Measurements from ENCODE around the gene INPP5B.
A peak's percentile ranks its signal among the peaks of the same experiment; 100 is the strongest.

Gene INPP5B

DNA sequence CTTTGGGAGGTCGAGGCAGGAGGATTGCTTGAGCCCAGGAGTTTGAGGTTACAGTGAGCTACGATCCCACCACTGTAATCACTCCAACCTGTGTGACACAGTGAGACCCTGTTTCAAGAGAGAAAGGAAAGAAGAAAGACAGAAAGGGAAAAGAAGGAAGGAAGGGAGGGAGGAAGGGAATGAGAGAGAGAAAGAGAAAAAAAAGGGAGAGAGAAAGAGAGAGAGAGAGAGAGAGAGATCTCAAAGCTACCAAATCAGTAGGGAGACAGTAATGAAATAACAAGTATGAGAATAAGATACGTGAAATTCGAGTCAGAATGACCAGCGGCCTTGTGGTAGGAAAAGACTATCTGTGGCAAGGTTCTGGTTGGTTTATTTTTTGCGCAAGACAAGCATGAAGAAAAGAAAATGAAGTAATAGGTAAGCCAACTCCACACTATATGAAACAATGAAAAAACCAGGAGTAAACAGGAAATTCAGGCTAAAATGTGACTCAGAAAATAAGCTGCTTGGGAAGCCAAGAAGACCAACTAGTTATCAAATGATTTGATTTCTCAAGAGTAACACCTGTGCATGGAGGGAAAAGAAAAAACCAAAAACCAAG, 96.4 kb downstream of the INPP5B start:
- TF ChIP-seq, protein P1, sequence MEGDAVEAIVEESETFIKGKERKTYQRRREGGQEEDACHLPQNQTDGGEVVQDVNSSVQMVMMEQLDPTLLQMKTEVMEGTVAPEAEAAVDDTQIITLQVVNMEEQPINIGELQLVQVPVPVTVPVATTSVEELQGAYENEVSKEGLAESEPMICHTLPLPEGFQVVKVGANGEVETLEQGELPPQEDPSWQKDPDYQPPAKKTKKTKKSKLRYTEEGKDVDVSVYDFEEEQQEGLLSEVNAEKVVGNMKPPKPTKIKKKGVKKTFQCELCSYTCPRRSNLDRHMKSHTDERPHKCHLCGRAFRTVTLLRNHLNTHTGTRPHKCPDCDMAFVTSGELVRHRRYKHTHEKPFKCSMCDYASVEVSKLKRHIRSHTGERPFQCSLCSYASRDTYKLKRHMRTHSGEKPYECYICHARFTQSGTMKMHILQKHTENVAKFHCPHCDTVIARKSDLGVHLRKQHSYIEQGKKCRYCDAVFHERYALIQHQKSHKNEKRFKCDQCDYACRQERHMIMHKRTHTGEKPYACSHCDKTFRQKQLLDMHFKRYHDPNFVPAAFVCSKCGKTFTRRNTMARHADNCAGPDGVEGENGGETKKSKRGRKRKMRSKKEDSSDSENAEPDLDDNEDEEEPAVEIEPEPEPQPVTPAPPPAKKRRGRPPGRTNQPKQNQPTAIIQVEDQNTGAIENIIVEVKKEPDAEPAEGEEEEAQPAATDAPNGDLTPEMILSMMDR (IDR thresholded peaks at IDR 0.05; ENCODE audit: low read depth, low read length): no peak
- DNase-seq (ENCODE audit: extremely low read depth, low read depth): peak; percentile 19

DNA sequence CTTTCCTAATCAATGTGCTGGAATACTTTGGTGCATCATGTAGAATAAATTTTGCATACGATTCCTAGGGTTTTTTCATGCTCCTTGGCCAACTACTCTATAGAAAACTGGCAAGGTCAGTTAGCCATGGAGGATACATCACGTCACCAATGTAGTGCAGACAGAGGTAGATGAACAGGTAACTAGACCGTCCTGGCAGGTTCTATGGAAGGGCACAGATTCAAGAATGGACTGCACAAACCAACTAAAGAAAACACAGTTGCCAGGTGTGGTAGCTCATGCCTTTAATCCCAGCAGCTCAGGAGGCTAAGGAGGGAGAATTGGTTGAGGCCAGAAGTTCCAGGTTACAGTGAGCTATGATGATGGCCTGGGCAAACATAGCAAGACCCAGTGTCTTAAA, 97.4 kb downstream of the INPP5B start:
- TF ChIP-seq, protein P1 (IDR thresholded peaks at IDR 0.05; ENCODE audit: low read depth, low read length): no peak
- no peak for DNase-seq (ENCODE audit: extremely low read depth, low read depth)

DNA sequence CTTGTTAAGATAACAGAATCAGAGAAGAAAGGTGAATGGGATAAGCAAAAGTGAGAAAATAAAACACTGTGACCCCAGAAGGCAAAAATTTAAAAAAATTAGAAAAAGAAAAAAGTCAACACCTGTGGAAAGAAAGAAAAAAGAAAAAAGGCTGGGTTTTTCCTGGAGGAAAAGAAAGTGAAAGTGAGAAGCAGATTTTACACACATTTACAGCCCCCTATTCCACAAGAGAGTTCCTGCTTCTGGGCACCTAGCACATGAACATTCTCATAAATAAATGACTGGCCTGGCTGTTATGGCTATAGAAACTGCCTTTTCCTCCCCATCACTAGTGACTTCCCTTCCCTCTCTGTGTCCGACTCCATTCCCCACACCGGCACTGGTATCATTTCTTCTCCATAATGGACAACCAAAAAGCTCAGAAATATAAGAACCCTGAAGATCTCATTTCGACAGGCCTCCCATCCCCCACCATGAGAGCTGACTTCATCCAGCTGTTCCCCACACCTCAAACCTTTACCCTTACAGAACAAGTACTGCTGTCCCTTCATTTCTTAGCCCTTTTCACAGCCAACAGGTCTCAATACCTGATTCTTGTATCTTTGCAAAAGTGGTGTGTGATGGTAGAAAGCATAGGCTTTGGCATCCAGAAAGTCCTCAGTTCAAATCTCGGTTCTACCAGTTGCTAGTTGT, 100.1 kb downstream of the INPP5B start:
- TF ChIP-seq, protein P1 (IDR thresholded peaks at IDR 0.05; ENCODE audit: low read depth, low read length): no peak
- DNase-seq (ENCODE audit: extremely low read depth, low read depth): no peak

DNA sequence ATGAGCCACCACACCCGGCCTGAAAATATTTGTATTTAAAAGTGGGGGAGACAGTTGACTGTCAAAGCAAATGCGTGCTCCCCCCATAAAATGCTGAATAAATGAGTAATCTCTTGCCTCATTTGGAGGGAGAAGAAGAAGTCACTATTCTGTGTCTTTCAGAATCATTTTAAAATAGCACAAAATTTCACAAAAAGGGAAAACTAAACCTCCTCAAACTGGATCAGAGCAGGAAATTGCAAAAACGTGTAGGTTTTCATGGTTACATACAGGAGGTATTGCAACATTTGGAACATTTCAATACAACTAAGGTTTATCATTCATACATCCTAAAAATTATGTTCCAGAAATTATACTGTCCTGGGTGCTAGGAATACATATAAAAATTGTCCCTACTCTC, 101.1 kb downstream of the INPP5B start:
- TF ChIP-seq, protein P1 (IDR thresholded peaks at IDR 0.05; ENCODE audit: low read depth, low read length): no peak
- no peak for DNase-seq (ENCODE audit: extremely low read depth, low read depth)

DNA sequence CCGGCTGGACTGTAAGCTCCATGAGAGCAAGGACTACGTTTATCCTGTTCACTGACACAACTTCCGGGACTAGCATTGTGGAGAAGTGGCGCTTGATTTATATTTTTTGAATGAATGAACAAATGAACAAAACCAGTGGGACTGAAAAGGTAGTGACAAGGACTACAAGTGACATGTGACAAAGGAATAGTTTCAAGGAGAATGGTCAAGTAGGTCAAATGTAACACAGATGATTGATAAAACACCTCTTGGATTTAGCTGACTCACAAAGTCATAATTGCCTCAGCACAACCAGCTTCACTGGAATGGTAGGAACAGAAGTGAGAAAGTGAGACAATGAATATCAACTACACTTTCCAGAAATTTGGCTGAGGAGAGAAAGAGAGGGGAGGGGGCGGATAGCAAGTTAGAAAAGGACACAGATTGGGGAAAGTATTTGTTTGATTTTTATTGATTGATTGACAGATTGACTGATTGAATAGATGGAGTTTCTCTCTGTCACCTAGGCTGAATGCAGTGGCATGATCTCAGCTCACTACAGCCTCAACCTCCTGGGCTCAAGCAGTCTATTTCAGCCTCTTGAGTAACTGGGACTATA, 101.7 kb downstream of the INPP5B start:
- DNase-seq (ENCODE audit: extremely low read depth, low read depth): no peak
- TF ChIP-seq, protein P1 (IDR thresholded peaks at IDR 0.05; ENCODE audit: low read depth, low read length): no peak

DNA sequence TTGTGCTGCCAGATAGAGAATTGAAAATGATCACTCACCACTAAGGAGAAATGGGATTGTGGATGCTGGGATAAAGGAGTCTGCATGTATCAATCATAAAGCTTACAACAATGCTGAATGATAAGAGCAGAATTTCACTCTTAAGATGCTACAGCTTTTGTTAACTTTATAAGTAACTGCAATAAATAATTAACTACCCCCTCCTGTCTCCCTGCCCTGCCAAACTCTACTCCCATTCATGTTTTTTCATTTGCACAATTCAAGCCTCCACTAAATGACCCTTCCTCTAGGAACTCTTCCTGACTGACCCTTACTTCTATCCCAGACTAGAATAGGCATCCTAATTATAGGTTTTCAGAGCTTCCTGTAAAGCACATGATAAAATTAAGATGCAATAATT, 102.3 kb downstream of the INPP5B start:
- DNase-seq (ENCODE audit: extremely low read depth, low read depth): no peak
- TF ChIP-seq, protein P1 (IDR thresholded peaks at IDR 0.05; ENCODE audit: low read depth, low read length): no peak

DNA sequence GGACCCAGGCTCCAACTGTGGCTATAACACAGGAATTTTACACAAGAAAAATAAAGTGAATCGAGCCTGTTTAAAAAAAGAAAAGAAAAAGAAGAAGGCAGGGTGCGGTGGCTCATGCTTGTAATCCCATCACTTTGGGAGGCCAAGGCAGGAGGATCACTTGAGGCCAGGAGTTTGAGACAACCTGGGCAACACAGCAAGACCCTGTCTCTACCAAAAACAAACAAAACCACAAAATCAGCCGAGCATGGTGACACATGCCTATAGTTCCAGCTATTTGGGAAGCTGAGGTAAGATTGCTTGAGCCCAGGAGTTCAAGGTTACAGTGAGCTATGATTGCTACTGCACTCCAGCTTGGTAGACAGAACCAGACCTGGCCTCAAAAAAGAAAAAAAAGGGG, 105.2 kb downstream of the INPP5B start:
- no peak for DNase-seq (ENCODE audit: extremely low read depth, low read depth)
- TF ChIP-seq, protein P1 (IDR thresholded peaks at IDR 0.05; ENCODE audit: low read depth, low read length): no peak

Measured in AG09319 (cell line).